GM21423 (cell line): Measurements from ENCODE around the gene PTPN4.
"Not testable (repeated sequence)": the region's sequence is repeated elsewhere in the genome, so short reads cannot be mapped to it uniquely, and the experiment has no call there.

ENCODE experiments used
- ATAC-seq: cut with Tn5 transposase; IDR thresholded peaks from one replicate; pipeline ENCODE4 v1.9.1; 2021; ENCODE audit warnings: mild to moderate bottlenecking, moderate library complexity; ENCODE audit not compliant: unreplicated experiment

The PTPN4 gene

DNA sequence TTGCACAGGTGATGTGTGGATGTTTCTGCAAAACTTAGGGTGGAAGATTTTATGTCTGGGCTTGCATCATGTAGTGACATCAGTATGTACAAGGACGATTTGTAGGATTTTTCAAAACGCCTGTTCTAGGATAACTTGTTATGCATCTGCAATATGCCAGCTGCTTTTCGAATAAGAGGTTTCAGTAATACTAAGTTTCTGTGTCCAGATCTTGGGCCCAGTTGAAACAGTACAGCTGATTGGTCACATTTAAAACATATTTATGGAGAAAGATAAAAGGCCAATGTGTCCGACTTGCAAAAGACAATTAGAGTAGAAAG is 1.2 kb downstream of the PTPN4 start:
- no peak for ATAC-seq

DNA sequence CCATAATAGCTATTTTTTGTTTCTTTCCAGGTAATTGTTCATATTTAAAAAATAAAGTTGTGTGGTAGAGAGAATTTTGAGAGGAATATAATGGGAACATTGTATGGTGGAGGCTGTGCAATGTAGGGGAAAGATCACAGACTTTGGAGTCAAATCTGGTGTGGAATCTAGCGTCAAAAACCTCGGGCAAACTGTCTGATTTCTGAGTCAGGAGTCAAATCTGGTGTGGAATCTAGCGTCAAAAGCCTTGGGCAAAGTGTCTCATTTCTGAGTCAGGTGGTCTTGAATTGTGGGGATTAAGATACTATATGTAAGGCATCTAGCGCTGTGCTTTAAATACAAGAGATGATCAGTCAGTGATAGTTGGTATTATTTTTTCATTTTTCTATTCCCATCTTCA is 5.1 kb downstream of the PTPN4 start:
- ATAC-seq, result no peak

DNA sequence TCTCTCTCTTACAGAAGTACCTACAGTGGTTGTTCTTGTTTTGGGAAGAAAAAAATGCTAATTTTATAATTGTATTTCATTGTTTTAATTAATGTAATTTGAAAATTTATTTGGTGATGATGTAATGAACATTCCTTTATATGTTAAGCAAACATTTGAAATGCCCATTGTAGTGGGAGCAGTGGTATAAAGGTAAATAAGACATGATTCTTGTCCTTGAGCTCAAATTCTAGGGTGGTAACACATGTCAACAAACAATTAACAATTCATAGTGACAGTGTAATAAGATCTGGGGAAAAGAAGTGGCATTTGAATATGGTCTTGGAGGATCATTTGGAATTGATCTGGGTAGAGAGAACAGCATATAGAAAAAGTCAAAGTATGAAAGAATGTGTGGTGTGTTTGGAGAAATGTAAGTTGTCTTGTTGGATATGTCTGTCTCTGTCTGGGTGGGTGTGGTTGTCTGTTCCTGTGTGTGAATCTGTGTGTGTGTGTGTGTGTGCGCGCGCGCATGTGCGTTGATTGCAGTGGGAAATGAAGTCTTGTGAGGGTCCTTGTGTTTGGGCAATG is 5.8 kb downstream of the PTPN4 start:
- ATAC-seq, result no peak

DNA sequence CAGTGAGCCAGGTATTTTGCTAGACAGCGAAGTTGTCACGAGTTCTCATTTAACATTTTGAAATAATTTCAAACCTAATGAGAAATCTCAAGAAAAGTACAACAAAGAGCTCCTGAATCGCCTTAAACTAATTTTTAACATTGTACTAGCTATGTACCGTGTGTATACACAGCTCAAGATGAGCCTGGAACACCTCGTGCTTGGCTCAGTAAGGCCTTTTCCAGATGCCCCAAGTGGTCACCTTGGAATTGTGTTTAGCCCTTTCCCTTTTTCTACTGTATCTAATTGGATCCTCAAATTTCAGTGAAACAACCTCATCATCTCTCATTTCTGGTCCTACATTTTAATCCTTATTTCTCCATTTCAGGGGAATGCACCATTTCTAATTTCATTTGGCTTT is 7.2 kb downstream of the PTPN4 start:
- ATAC-seq, result no peak

DNA sequence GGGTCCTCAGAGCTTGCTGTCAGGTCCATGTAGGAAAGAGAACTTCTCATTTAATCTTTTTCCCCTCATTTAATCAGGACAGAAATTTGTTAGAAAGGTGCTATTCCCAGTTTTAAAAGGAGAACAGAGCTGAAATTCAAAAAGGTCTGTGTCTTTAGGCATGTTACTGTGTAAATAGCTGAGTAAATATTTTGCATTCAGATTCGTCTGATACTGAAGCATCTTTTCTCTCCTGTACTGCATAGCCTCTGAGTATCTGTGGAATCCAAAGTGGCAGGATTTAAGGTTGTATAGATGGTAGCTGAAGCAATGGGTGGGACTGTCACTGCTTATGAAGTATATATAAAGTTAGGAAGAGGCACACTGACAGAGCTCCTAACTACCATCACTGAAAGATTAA is 9.0 kb downstream of the PTPN4 start:
- no peak for ATAC-seq

DNA sequence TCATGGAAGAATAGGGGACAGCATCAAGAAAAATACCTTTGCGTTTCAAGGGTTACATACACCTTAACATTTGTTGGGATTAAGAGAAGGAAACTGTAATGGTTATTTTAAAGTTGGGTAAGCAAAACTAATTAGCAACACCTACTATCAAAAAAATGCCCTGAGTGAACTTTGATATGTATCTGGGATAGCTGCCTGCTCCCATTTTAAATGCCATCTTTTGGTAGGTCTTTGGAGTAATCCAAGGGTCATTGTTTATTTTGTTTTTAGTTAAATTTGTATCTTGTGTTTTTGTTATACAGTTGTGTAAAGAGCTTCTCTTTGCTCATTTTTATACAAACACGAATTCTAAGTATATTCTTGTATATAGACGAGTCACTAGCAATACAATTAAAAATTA is 9.9 kb downstream of the PTPN4 start:
- no peak for ATAC-seq

DNA sequence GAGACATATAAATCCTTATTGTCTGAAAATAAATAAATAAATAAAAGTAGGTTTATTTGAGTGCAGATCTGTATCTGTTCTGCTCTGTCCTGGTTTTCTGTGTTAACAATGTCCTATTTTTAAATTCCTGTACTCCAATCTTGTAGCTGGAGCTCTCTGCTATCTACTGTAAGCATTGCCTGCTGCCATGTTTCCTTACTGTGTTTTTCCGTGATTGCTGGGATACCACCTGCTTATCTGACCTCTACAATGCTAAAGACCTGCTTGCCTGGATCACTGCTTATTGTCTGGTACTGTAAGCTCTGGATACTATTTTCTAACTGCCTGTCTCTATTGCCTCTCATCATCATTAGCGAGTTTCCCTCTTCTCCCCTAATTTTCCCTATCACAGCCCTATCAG is 11.6 kb downstream of the PTPN4 start:
- no peak for ATAC-seq

DNA sequence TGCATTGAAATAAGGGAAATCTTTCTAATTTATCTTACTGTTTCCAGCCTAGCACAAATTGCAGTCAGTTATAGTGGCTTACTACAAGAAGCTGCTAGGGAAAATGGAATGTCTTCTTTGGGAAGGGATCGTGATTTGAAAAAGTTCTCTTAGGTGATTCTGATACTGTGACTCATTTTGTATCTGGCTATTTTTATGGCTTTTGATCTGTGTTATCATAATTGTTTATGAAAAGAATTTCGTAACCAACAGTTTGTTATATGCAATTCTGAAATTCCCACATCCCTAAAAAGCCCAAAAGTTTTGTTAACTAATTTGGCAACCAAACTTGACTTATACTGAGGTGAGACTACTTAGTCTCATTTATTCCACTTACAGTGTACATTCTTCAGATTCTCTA is 12.4 kb downstream of the PTPN4 start:
- ATAC-seq, result no peak

DNA sequence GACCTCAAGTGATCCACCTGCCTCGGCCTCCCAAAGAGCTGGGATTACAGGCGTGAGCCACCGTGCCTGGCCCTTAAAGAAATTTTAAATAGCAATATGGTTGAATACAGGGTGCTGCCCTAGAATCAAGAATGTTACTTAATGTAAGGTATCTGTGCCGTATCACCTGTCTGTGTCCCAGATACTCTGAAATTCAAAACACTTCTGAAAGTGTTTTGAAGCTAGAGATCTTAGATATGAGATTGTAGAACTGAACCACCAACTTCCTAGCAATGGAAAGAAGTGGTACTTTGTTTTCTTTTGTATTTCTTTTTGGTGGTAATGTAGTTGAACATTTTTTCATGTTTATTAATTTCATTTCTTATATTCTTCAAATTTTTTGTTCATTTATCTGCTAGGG is 13.0 kb downstream of the PTPN4 start:
- no peak for ATAC-seq

DNA sequence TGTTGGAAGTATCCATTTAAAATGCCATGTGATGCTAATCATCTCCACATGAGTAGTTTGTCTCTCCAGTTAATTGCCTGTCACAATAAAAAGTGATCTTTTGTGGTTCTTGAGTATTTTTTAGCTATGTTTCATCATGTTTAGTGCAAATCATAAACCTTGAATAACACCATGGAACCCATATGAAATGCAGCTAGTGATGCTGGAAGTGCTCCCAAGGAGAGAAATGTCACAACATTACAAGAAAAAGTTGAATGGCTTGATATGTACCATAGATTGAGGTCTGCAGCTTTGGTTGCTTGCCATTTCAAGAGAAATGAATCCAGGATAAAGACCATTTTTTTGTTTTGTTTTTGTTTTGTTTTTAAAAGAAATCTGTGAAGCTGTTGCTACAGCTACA is 14.3 kb downstream of the PTPN4 start:
- no peak for ATAC-seq

DNA sequence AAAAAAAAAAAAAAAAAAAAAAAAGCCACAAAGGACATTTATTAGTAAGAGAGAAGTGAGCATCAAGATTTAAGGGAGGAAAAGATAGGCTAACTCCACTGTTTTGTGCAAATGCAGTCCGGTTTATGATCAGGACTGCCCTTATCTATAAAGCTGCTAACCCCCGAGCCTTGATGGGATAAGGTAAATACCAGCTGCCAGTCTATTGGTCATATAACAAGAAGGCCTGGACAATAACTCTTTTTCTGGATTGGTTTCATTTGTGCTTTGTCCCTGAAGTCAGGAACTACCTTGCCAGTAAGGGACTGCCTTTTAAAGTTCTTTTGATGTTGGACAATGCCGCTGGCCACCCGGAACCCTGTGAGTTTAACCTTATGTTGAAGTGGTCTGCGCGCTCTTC is 15.4 kb downstream of the PTPN4 start:
- no peak for ATAC-seq

DNA sequence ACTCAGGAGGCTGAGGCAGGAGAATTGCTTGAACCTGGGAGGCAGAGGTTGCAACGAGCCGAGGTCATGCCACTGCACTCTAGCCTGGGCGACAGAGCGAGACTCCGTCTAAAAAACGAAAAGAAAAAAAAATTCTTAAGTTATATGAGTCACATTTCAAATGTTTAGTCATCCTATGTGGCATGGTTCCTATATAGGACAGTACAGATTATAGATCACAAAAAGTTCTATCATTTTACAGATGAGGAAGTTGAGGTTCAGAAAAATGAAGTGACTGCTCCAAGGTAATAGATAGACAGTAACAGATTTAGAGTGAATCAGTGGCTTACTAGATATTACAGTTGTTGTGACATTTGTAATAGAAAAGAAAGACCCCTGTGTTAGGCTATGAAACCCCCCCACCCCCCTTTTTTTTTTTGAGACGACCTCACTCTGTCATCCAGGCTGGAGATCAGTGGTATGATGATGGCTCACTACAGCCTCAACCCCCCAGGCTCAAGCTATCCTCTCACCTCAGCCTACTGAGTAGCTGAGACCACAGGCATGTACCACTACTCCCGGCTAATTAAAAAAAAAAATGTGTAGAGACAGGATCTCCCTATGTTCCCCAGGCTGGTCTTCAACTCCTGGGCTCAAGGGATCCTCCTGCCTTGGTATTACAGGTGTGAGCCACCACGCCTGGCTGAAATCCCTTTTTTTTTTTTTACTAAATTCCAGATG is 22.7 kb downstream of the PTPN4 start:
- no peak for ATAC-seq

DNA sequence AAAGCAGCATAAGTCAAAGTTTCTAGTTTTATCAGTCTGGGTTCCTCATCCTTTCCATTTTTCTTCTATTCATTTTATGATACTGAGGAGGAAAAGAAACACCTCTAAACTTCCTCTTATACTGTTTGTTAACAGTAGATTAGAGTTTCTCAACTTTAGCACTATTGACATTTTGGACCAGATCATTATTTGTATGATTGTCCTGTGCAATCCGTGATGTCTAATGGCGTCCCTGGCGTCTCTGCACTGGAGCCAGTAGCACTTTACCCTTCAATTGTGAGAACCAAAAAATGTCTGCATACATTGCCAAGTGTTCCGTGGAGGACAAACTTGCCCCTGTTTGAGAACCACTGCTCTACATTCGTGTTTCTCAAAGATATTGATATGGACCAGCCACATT is 25.2 kb downstream of the PTPN4 start:
- no peak for ATAC-seq

DNA sequence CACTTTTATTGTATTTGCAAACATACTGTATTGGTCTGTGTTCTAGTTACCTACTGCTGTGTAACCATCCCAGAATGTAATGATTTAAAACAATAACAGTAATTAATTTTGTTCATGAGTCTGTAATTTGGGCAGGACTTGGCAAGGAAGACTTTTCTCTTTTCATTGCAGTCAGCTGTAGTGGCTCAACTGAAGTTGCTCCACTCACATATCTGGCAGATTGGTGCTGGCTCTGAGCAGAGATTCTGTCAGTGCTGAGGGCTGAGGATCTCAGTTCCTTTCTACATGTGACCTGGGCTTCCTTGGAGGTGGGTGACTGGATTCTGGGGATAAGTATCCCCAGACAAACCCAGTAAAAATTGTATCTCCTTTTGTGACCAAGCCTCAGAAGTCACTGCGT is 26.6 kb downstream of the PTPN4 start:
- no peak for ATAC-seq

DNA sequence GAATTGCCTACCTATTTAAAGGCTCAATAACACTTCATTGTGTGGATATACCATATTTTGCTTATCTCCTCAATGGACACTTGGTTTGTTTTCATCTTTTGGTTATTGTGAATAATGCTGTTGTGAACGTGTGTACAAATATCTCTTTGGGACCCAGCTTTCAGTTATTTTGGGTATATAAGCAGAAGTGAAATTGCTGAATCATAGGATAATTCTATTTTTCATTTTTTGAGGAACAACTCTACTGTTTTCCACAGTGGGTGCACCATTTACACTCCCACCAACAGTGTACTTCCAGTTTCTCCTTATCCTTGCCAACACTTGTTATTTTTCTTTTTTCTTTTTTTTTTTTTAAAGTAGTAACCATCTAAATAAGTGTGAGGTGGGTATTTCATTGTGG is 29.0 kb downstream of the PTPN4 start:
- no peak for ATAC-seq

DNA sequence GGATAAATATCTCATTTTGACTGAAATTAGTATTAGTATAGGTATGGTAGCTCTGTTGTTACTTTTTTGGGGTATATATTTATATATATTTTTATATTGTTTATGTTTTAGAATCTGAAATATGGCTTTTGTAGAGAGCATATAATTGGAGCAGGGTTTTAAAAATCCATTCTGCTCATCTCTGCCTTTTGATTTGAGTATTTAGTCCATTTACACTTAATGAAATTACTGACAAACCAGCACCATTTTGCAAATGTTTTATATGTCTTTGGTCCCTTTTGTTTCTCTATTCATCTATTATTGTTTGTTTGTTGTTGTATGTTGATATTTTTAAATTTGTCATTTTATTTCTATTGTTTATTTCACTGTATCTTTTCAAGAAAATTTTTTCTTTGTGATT is 30.7 kb downstream of the PTPN4 start:
- ATAC-seq, result no peak

DNA sequence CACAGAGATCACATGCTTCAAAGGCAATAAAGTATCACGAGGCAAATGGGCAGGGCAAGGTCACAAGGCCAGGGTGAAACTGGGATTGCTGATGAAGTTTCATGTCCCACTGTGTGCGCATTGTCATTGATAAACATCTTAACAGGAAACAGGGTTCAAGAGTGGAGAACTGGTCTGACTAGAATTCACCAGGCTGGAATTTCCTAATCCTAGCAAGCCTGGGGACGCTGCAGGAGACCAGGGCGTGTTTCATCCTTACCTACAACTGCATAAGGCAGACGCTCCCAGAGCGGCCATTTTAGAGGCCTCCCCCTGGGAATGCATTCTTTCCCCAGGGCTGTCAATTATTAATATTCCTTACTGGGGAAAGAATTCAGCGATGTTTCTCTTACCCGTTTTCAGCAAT is 33.2 kb downstream of the PTPN4 start:
- ATAC-seq, result no peak

DNA sequence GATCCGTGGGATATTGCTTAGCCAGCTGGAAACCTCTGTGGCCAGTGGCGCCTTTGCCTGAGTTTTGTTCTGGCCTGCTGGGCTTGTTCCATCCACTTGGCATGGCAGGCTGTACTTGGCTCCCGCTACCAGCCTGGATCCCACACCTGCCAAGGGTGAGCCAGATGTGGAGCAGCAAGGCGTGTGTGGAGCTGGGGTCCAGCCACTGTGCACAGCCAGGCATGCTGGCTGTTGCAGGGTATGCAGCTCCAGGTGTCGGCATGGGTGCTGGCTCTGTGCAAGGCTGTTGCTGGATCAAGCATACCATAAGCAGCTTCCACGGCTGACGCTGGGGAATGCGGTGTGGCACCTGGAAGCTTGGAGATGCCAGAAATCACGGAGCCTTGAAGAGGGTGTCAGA is 34.5 kb downstream of the PTPN4 start:
- ATAC-seq, result no peak

DNA sequence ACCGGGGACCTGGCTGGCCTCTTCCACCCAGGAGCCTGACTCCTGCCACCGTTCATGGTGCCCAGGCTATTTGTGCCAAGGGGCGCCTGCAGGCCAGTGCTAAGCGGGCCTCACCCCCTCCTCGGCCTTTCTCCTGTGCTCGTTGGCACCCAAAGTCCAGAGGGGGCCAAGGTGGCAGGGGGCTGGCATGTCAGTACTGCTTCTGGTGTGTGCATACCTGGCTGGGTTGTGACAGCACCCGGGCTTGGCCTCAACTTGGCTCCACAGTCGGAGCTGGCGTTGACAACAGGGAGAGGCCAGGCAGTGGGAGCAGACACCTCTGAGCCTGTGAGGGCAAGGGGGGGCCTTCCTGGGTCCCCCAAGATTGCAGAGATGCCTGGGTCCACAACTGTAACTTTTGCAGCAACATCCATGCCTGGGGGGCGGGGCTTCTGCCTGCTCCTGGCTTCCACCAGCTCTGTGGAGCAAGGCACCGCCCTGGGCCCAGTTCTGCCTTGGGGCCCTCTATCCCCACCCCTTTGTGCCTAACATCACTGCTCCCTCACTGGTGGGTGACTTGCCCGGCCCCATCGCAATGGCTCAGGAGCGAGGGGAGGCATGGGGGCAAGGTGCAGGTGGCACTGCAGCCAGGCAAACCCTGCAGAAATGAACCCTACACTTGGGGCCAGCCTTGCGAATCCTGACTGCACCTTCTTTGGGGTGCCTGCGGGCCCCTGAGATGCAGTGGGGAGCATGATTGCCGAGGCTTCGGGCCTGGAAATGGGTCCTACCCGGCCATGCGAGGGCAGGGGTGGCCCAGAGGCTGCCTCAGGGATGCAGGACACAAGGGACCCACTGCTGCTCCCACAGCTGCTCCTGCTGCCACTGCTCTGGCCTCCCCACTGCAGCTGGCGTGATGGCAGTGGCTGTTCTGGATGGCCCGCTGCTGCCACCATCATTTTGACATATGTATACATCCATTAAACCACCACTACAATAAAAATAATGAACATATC is 35.9 kb downstream of the PTPN4 start:
- no peak for ATAC-seq

DNA sequence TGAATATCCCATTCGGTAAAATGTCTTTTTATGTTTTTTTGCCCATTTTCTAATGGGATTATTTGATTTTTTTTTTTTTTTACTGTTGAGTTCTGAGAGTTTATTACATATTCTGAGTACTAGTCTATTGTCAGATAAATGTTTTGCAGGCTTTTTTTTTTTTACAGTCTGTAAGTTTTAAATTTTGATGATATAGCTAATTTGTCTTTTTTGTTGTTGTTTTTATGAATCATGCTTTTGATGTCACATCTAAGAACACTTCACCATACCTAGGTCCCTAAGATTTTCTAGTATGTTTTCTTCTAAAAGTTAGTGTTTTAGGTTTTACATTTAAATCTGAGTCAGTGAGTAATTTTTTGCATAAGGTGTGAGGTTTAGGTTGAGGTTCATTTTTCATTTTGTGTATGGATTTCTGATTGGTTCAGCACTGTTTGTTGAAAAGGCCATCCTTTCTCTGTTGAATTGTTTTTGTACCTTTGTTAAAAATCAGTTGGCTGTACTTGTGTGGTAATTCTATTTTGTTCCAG is 40.7 kb downstream of the PTPN4 start:
- no peak for ATAC-seq

DNA sequence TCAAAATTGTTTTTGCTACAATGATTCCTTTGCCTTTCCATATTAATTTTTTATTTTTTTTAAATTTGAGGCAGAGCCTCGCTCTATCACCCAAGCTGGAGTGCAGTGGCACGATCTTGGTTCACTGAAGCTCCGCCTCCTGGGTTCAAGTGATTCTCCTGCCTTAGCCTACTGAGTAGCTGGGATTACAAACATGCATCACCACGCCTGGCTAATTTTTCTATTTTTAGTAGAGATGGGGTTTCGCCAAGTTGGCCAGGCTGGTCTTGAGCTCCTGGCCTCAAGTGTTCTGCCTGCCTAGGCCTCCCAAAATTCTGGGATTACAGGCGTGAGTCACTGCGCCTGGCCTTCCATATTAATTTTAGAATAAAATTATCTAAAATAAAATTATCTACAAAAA is 41.3 kb downstream of the PTPN4 start:
- no peak for ATAC-seq

DNA sequence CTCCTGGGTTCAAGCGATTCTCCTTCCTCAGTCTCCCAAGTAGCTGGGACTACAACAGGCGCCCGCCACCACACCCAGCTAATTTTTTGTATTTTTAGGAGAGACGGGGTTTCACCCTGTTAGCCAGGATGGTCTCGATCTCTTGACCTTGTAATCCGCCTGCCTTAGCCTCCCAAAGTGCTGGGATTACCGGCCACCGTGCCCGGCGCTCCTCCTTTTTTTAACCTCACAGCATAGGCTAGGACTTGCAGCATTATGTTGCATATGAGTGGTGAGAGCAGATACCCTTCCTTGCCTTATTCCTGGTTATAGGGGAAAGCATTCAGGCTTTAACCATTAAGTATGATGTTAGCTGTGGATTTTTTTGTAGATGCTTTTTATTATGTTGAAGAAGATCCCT is 42.3 kb downstream of the PTPN4 start:
- not testable (repeated sequence) for ATAC-seq
